ENCODE measurements around the gene APIP. TPM values are rescaled to one million over a fixed set of nuclear protein-coding genes. Genes with fewer than 3 reads are reported as not detected.

The APIP gene
- total and polyA plus RNA-seq, 2 donors from 2014 or later = 26.5 to 53.6 TPM

DNA sequence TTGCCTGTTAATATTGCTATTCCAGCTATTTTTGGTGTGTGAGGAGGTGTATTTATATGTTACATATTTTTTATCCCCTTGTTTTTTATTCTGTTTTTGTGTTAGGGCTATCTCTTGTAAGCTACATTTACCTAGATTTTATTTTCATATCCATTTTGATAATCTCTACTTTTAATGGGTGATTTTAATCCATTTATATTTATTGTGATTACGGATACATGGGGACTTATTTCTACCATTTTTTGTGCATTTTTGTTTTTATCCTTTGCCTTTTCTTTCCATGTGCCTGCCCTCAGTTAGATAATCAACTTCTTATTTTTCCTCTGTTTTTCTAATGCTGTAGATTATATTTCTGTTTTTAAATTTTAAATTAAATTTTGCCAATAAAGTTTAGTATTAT lies 28.5 kb upstream of the APIP start:
- H3K9me3 ChIP-seq (ENCODE audit: control insufficient read depth in 2 of 3, insufficient read depth in 1 of 3, low read length in 3 of 3) = no peaks in the 10 kb centered on the region
- no peak overlapping the region for H3K4me3 ChIP-seq (ENCODE audit: low read length in 3 of 3)
- no peak for DNase-seq
- no peak overlapping the region for H3K9ac ChIP-seq (ENCODE audit: low read length in 3 of 3)
- intact Hi-C loops (cut with DNase I) = no loop called here
- no peaks in the 10 kb centered on the region for H3K27me3 ChIP-seq (ENCODE audit: control insufficient read depth, insufficient read depth, low read length)
- no peak overlapping the region for H3K27ac ChIP-seq (ENCODE audit: low read depth in 2 of 2, low read length in 2 of 2)
- TF ChIP-seq, protein P1, sequence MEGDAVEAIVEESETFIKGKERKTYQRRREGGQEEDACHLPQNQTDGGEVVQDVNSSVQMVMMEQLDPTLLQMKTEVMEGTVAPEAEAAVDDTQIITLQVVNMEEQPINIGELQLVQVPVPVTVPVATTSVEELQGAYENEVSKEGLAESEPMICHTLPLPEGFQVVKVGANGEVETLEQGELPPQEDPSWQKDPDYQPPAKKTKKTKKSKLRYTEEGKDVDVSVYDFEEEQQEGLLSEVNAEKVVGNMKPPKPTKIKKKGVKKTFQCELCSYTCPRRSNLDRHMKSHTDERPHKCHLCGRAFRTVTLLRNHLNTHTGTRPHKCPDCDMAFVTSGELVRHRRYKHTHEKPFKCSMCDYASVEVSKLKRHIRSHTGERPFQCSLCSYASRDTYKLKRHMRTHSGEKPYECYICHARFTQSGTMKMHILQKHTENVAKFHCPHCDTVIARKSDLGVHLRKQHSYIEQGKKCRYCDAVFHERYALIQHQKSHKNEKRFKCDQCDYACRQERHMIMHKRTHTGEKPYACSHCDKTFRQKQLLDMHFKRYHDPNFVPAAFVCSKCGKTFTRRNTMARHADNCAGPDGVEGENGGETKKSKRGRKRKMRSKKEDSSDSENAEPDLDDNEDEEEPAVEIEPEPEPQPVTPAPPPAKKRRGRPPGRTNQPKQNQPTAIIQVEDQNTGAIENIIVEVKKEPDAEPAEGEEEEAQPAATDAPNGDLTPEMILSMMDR (IDR thresholded peaks at IDR 0.05; ENCODE audit: borderline replicate concordance, extremely low read depth, insufficient read depth) = no peak
- H3K36me3 ChIP-seq (ENCODE audit: control insufficient read depth in 2 of 3, insufficient read depth in 3 of 3, low read length in 3 of 3) = peaks cover 0 to 3% (median 0%) of the 10 kb centered on the region in 3 donors
- H3K4me1 ChIP-seq (ENCODE audit: control insufficient read depth in 2 of 3, insufficient read depth in 2 of 3, low read depth in 1 of 3, low read length in 3 of 3) = no peaks in the 10 kb centered on the region
- FAIRE-seq = no peak

DNA sequence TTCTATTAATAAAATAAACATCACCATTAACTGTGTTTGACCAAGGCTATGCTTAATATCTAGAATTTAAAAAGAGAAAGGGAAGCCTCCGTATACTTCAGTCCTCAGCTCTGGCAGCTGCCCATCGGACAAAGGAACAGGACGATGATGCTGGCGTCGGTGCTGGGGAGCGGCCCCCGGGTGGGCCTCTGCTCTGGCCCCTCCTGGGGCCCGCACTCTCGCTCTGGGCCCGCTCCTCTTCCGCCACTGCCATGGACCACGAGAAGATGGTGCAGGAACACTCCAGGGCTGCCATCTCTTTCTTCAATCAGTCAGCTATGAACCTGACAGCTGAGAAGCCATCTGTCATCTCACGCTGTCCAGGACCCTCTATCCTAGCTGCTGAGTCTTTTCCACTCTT lies 25.5 kb upstream of the APIP start:
- DNase-seq (no peak), FAIRE-seq (no peak)
- no peaks in the 10 kb centered on the region for H3K36me3 ChIP-seq (ENCODE audit: control insufficient read depth in 2 of 3, insufficient read depth in 3 of 3, low read length in 3 of 3)
- intact Hi-C loops (cut with DNase I) = no loop called here
- no peak overlapping the region for H3K27ac ChIP-seq (ENCODE audit: low read depth in 2 of 2, low read length in 2 of 2)
- no peak overlapping the region for H3K9ac ChIP-seq (ENCODE audit: low read length in 3 of 3)
- no peaks in the 10 kb centered on the region for H3K9me3 ChIP-seq (ENCODE audit: control insufficient read depth in 2 of 3, insufficient read depth in 1 of 3, low read length in 3 of 3)
- H3K4me3 ChIP-seq (ENCODE audit: low read length in 3 of 3) = no peak overlapping the region
- no peaks in the 10 kb centered on the region for H3K27me3 ChIP-seq (ENCODE audit: control insufficient read depth, insufficient read depth, low read length)
- no peaks in the 10 kb centered on the region for H3K4me1 ChIP-seq (ENCODE audit: control insufficient read depth in 2 of 3, insufficient read depth in 2 of 3, low read depth in 1 of 3, low read length in 3 of 3)
- TF ChIP-seq, protein P1 (IDR thresholded peaks at IDR 0.05; ENCODE audit: borderline replicate concordance, extremely low read depth, insufficient read depth) = no peak

DNA sequence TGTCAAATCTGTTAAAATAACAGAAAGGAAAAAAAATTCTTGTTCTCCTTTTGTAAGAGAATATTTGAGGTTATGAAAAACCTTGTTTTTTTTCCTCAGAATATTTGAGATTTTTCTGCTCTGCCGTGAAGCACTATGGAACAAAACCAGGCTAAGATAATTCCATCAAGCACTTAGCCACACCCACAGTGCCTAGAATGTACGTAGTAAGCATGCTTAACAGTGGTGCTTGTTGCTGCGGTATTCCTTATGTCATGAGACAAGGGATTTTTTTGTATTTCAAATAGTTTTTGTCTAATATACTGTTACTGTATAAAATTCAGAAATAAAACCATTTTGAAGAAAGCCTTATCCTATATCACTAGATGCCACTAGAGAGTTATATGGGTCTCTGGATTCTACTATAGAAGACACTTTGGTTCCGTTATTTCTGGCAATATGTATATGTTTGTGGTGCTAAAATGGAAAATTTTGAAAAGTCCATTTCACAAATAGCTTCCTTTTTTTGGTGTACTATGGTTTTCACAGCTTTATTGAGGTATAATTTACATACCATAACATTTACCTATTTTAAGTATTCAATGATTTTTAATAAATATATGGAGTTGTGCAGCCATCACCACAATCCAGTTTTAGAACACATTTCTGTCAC lies 24.0 kb upstream of the APIP start:
- H3K4me3 ChIP-seq (ENCODE audit: low read length in 3 of 3) = no peak overlapping the region
- H3K9me3 ChIP-seq (ENCODE audit: control insufficient read depth in 2 of 3, insufficient read depth in 1 of 3, low read length in 3 of 3) = no peaks in the 10 kb centered on the region
- TF ChIP-seq, protein P1 (IDR thresholded peaks at IDR 0.05; ENCODE audit: borderline replicate concordance, extremely low read depth, insufficient read depth) = no peak
- no peak for DNase-seq
- no peaks in the 10 kb centered on the region for H3K4me1 ChIP-seq (ENCODE audit: control insufficient read depth in 2 of 3, insufficient read depth in 2 of 3, low read depth in 1 of 3, low read length in 3 of 3)
- no peaks in the 10 kb centered on the region for H3K36me3 ChIP-seq (ENCODE audit: control insufficient read depth in 2 of 3, insufficient read depth in 3 of 3, low read length in 3 of 3)
- no peak overlapping the region for H3K9ac ChIP-seq (ENCODE audit: low read length in 3 of 3)
- no peak overlapping the region for H3K27ac ChIP-seq (ENCODE audit: low read depth in 2 of 2, low read length in 2 of 2)
- FAIRE-seq = no peak
- intact Hi-C loops (cut with DNase I) = no loop called here
- H3K27me3 ChIP-seq (ENCODE audit: control insufficient read depth, insufficient read depth, low read length) = no peaks in the 10 kb centered on the region

DNA sequence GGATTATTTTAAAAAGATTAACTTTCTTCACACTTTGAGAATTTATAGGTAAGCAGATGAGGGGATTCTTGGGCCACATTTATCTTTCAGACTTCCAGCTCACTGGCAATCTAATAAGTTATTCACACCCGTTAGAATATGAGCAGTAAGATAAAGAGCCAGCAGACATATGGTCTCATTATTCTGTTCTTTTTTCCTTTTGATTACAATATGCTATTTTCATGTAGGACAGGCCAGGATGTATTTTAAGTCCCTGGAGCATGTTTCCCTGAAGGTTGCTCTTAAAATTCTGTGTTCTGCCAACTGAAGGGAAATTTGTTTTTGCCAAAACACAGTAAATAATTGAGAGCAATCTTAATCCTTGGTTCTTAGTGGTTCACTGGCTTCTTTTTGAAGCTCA lies 22.4 kb upstream of the APIP start:
- Histone ChIP-seq H3K36me3 (ENCODE audit: control insufficient read depth in 2 of 3, insufficient read depth in 3 of 3, low read length in 3 of 3) (no peaks in the 10 kb centered on the region), H3K27me3 (ENCODE audit: control insufficient read depth, insufficient read depth, low read length) (no peaks in the 10 kb centered on the region), H3K4me1 (ENCODE audit: control insufficient read depth in 2 of 3, insufficient read depth in 2 of 3, low read depth in 1 of 3, low read length in 3 of 3) (no peaks in the 10 kb centered on the region), H3K27ac (ENCODE audit: low read depth in 2 of 2, low read length in 2 of 2) (no peak overlapping the region), H3K9ac (ENCODE audit: low read length in 3 of 3) (no peak overlapping the region), H3K9me3 (ENCODE audit: control insufficient read depth in 2 of 3, insufficient read depth in 1 of 3, low read length in 3 of 3) (no peaks in the 10 kb centered on the region), H3K4me3 (ENCODE audit: low read length in 3 of 3) (no peak overlapping the region)
- intact Hi-C loops (cut with DNase I) = no loop called here
- TF ChIP-seq, protein P1 (IDR thresholded peaks at IDR 0.05; ENCODE audit: borderline replicate concordance, extremely low read depth, insufficient read depth) = no peak
- FAIRE-seq = no peak
- DNase-seq = no peak
